WTC11 (cell line): Measurements from ENCODE around the gene CAGE1. TPM values are rescaled to one million over a fixed set of nuclear protein-coding genes. Genes with fewer than 3 reads are reported as not detected.

Source experiments
- ATAC-seq: fragments of 200-7000 bp; cut with Tn5 transposase; 2 replicates; pipeline ENCODE4 v1.10.0; 2021; ENCODE audit warnings: mild to moderate bottlenecking, moderate library complexity
- CTCF ChIA-PET: fragments of 300-600 bp; sonication (Branson Sonifier 250); formaldehyde crosslinking; loops from one replicate; lab custom pipeline; 2021; ENCODE audit warnings: antibody characterized with exemption; lab: Charles Lee
- POLR2A ChIA-PET: fragments of 350-600 bp; sonication (Branson Sonifier 250); formaldehyde crosslinking; loops from one replicate; lab custom pipeline; 2021; ENCODE audit warnings: antibody characterized with exemption; lab: Charles Lee
- DNase-seq: peaks from one replicate; pipeline ENCODE4 v3.0.0; 2021; ENCODE audit warnings: low spot score
- H3K27ac Mint-ChIP-seq: 2 replicates; pipeline ENCODE4 v1.8.0; 2021; ENCODE audit warnings: mixed read lengths
- H3K27me3 Mint-ChIP-seq: 2 replicates; pipeline ENCODE4 v1.8.0; 2021; ENCODE audit warnings: low read depth, mild to moderate bottlenecking, moderate library complexity, mixed read lengths
- H3K36me3 Mint-ChIP-seq: 2 replicates; pipeline ENCODE4 v1.8.0; 2021; ENCODE audit warnings: mixed read lengths
- H3K4me1 Mint-ChIP-seq: 2 replicates; pipeline ENCODE4 v1.8.0; 2022; ENCODE audit warnings: mixed read lengths
- H3K4me3 Mint-ChIP-seq: 2 replicates; pipeline ENCODE4 v1.8.0; 2021; ENCODE audit warnings: mild to moderate bottlenecking, moderate library complexity, mixed read lengths
- H3K9me3 Mint-ChIP-seq: 2 replicates; pipeline ENCODE4 v1.8.0; 2021; ENCODE audit warnings: mixed read lengths
- CBFB ChIP-seq: sonication (generic); formaldehyde crosslinking; IDR thresholded peaks from 2 replicates; pipeline ENCODE4 v1.8.1; 2022; ENCODE audit warnings: mild to moderate bottlenecking, low read depth, missing genetic modification reagents
- ELF4 ChIP-seq: sonication (generic); formaldehyde crosslinking; IDR thresholded peaks from 2 replicates; pipeline ENCODE4 v1.8.1; 2022; ENCODE audit warnings: low read depth, mild to moderate bottlenecking, moderate library complexity, missing genetic modification reagents
- GTF2I ChIP-seq: fragments of 250-450 bp; sonication (Bioruptor Pico); conservative IDR thresholded peaks from 2 replicates; pipeline ENCODE4 v1.4.0; 2021; ENCODE audit warnings: mild to moderate bottlenecking
- HMGA2 ChIP-seq: fragments of 250-450 bp; sonication (Bioruptor Pico); IDR thresholded peaks from 2 replicates; pipeline ENCODE4 v1.4.0; 2021; ENCODE audit warnings: mild to moderate bottlenecking, moderate library complexity
- NR3C1 ChIP-seq: sonication (generic); formaldehyde crosslinking; conservative IDR thresholded peaks from 2 replicates; pipeline ENCODE4 v1.8.1; 2023; ENCODE audit warnings: low read depth, mild to moderate bottlenecking, missing genetic modification reagents
- TP53 ChIP-seq: sonication (generic); formaldehyde crosslinking; IDR thresholded peaks from 2 replicates; pipeline ENCODE4 v1.8.1; 2023; ENCODE audit warnings: mild to moderate bottlenecking, missing genetic modification reagents
- total RNA-seq: library from RNA; stranded (reverse); gene quantifications from 3 replicates; pipeline ENCODE4 v1.2.3, GENCODE V29; 2021
- TF ChIP-seq, protein P1 (sequence below): fragments of 250-450 bp; sonication (Bioruptor Pico); IDR thresholded peaks from 2 replicates; pipeline ENCODE4 v1.9.0; 2021; ENCODE audit warnings: mild to moderate bottlenecking, borderline replicate concordance
- TF ChIP-seq, protein P2 (sequence below): fragments of 250-450 bp; sonication (Bioruptor Pico); conservative IDR thresholded peaks from 2 replicates; pipeline ENCODE4 v1.9.0; 2021; ENCODE audit warnings: mild to moderate bottlenecking
- TF ChIP-seq, protein P3 (sequence below): sonication (generic); formaldehyde crosslinking; IDR thresholded peaks from 2 replicates; pipeline ENCODE4 v1.8.1; 2023; ENCODE audit warnings: mild to moderate bottlenecking, missing genetic modification reagents, moderate library complexity
- TF ChIP-seq, protein P4 (sequence below): sonication (generic); formaldehyde crosslinking; IDR thresholded peaks from 2 replicates; pipeline ENCODE4 v1.8.1; 2022; ENCODE audit warnings: mild to moderate bottlenecking, moderate library complexity, missing genetic modification reagents
- TF ChIP-seq, protein P5 (sequence below): sonication (generic); formaldehyde crosslinking; conservative IDR thresholded peaks from 2 replicates; pipeline ENCODE4 v1.8.1; 2023; ENCODE audit warnings: mild to moderate bottlenecking, low read depth, missing genetic modification reagents, moderate library complexity
- TF ChIP-seq, protein P6 (sequence below): sonication (generic); formaldehyde crosslinking; IDR thresholded peaks from 2 replicates; pipeline ENCODE4 v1.8.1; 2022; ENCODE audit warnings: low read depth, missing genetic modification reagents, borderline replicate concordance
- TF ChIP-seq, protein P7 (sequence below): sonication (generic); formaldehyde crosslinking; IDR thresholded peaks from 2 replicates; pipeline ENCODE4 v1.8.0; 2022; ENCODE audit warnings: missing genetic modification reagents

The CAGE1 gene
- total RNA-seq, 1 experiment from 2014 or later = 0.07 TPM

DNA sequence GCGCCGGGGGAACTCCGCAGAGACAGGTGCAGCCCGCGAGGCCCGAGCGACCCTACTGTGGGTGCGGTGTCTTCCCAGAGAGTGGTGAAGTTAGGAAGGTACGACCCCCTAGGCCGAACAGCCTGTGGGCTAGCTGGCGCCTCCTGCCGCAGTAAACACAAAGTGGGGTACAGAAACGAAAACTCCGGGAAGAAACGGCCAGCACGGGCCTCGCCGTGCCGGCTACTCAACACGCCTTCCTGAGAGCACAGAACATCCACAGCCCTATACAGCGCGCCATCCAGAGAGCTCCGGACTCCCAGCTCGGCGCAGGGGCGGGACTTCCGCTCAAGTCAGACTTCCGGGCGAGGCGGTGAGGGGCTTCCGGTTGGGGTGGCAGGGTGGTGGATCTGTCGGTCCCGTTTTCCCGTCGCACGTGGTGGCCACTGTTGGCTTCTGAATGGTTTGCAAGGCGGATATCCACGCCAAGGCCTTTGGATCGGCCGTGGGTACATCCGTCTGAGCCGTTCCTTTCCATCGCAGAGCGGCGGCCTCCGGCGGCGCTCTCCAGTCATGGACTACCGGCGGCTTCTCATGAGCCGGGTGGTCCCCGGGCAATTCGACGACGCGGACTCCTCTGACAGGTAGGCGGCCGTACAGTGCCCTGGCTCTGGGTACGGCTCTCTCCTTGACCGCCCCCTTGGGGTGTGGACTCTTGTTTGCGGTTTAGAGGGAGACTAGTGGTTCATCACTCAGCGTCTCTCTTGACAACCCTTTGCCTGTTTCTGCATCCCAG is at the start of gene CAGE1, which contains the start of gene RIOK1 (continued):
- TF ChIP-seq, protein P1, sequence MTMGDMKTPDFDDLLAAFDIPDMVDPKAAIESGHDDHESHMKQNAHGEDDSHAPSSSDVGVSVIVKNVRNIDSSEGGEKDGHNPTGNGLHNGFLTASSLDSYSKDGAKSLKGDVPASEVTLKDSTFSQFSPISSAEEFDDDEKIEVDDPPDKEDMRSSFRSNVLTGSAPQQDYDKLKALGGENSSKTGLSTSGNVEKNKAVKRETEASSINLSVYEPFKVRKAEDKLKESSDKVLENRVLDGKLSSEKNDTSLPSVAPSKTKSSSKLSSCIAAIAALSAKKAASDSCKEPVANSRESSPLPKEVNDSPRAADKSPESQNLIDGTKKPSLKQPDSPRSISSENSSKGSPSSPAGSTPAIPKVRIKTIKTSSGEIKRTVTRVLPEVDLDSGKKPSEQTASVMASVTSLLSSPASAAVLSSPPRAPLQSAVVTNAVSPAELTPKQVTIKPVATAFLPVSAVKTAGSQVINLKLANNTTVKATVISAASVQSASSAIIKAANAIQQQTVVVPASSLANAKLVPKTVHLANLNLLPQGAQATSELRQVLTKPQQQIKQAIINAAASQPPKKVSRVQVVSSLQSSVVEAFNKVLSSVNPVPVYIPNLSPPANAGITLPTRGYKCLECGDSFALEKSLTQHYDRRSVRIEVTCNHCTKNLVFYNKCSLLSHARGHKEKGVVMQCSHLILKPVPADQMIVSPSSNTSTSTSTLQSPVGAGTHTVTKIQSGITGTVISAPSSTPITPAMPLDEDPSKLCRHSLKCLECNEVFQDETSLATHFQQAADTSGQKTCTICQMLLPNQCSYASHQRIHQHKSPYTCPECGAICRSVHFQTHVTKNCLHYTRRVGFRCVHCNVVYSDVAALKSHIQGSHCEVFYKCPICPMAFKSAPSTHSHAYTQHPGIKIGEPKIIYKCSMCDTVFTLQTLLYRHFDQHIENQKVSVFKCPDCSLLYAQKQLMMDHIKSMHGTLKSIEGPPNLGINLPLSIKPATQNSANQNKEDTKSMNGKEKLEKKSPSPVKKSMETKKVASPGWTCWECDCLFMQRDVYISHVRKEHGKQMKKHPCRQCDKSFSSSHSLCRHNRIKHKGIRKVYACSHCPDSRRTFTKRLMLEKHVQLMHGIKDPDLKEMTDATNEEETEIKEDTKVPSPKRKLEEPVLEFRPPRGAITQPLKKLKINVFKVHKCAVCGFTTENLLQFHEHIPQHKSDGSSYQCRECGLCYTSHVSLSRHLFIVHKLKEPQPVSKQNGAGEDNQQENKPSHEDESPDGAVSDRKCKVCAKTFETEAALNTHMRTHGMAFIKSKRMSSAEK (CRISPR knock-in tag) = no peak
- TF ChIP-seq, protein P2, sequence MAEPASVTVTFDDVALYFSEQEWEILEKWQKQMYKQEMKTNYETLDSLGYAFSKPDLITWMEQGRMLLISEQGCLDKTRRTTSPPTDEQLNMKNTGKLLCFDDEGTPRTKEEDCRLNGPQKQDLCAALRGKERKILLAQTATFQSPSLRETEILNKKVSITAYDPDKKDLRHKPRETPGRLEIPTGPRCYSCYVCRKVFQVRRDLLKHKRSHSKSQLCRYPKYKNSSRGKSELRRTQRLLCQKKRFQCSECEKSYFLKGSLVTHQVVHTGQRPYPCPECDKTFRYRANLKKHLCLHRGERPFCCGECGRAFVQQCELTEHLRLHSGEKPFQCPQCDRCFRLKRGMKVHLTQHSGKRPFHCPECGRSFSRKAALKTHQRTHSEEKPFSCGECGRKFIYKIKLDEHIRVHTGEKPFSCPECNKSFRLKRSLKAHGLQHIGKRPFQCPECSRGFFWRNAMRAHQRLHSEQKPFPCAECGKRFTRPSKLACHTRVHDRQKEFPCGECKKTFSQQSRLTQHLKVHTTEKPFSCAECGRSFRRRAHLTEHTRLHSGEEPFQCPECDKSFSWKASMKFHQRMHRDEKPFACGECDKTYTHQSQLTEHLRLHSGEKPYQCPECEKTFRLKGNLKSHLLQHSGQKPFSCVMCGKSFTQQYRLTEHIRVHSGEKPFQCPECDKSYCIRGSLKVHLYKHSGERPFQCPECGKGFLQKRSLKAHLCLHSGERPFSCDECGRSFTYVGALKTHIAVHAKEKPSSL = no peak
- TF ChIP-seq, protein P3, sequence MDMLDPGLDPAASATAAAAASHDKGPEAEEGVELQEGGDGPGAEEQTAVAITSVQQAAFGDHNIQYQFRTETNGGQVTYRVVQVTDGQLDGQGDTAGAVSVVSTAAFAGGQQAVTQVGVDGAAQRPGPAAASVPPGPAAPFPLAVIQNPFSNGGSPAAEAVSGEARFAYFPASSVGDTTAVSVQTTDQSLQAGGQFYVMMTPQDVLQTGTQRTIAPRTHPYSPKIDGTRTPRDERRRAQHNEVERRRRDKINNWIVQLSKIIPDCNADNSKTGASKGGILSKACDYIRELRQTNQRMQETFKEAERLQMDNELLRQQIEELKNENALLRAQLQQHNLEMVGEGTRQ (CRISPR knock-in tag) = no peak
- TF ChIP-seq, protein P4, sequence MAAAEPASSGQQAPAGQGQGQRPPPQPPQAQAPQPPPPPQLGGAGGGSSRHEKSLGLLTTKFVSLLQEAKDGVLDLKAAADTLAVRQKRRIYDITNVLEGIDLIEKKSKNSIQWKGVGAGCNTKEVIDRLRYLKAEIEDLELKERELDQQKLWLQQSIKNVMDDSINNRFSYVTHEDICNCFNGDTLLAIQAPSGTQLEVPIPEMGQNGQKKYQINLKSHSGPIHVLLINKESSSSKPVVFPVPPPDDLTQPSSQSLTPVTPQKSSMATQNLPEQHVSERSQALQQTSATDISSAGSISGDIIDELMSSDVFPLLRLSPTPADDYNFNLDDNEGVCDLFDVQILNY = peak; percentile 75; the same call in 1 of the 2 replicates
- TF ChIP-seq TP53 (CRISPR knock-in tag) = no peak
- no peak for TF ChIP-seq GTF2I (CRISPR knock-in tag)
- TF ChIP-seq CBFB (CRISPR knock-in tag) = no peak
- 0 out of 2 replicates have a peak, but pooled peaks have one; percentile 36 for TF ChIP-seq ELF4
- TF ChIP-seq, protein P5, sequence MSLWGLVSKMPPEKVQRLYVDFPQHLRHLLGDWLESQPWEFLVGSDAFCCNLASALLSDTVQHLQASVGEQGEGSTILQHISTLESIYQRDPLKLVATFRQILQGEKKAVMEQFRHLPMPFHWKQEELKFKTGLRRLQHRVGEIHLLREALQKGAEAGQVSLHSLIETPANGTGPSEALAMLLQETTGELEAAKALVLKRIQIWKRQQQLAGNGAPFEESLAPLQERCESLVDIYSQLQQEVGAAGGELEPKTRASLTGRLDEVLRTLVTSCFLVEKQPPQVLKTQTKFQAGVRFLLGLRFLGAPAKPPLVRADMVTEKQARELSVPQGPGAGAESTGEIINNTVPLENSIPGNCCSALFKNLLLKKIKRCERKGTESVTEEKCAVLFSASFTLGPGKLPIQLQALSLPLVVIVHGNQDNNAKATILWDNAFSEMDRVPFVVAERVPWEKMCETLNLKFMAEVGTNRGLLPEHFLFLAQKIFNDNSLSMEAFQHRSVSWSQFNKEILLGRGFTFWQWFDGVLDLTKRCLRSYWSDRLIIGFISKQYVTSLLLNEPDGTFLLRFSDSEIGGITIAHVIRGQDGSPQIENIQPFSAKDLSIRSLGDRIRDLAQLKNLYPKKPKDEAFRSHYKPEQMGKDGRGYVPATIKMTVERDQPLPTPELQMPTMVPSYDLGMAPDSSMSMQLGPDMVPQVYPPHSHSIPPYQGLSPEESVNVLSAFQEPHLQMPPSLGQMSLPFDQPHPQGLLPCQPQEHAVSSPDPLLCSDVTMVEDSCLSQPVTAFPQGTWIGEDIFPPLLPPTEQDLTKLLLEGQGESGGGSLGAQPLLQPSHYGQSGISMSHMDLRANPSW (CRISPR knock-in tag) = no peak
- TF ChIP-seq, protein P6, sequence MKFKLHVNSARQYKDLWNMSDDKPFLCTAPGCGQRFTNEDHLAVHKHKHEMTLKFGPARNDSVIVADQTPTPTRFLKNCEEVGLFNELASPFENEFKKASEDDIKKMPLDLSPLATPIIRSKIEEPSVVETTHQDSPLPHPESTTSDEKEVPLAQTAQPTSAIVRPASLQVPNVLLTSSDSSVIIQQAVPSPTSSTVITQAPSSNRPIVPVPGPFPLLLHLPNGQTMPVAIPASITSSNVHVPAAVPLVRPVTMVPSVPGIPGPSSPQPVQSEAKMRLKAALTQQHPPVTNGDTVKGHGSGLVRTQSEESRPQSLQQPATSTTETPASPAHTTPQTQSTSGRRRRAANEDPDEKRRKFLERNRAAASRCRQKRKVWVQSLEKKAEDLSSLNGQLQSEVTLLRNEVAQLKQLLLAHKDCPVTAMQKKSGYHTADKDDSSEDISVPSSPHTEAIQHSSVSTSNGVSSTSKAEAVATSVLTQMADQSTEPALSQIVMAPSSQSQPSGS (CRISPR knock-in tag) = no peak

DNA sequence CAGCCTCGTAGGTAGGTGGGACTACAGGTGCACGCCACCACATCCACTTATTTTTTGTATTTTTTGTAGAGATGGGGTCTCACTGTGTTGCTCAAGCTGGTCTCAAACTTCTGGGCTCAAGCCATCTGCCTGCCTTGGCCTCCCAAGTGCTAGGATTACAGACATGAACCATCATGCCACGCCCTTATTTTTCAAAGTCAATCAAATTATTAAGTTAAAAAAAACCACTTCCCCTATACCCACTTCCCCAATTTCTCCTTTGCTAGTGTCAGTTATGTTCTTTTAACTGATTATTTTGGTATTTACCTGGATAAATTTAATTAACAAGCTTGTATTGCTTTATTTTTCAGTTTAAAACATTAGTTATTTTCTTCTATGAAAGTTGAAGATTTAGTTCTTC is 49.7 kb upstream of the CAGE1 start:
- ChIA-PET CTCF (no interaction called here), POLR2A (no interaction called here)
- no peak for DNase-seq
- H3K4me3 Mint-ChIP-seq = no peak overlapping the region
- H3K27ac Mint-ChIP-seq = no peak overlapping the region
- ATAC-seq = no peak
- peaks cover 12% of the 10 kb centered on the region for H3K9me3 Mint-ChIP-seq
- 0 out of 2 replicates have a peak, but pooled peaks cover 3% of the 10 kb centered on the region for H3K36me3 Mint-ChIP-seq
- H3K4me1 Mint-ChIP-seq = no peaks in the 10 kb centered on the region
- no peaks in the 10 kb centered on the region; the same call in 1 of the 2 replicates for H3K27me3 Mint-ChIP-seq
- TF ChIP-seq NR3C1 (CRISPR knock-in tag) (no peak), HMGA2 (CRISPR knock-in tag) (no peak)
- TF ChIP-seq, protein P7, sequence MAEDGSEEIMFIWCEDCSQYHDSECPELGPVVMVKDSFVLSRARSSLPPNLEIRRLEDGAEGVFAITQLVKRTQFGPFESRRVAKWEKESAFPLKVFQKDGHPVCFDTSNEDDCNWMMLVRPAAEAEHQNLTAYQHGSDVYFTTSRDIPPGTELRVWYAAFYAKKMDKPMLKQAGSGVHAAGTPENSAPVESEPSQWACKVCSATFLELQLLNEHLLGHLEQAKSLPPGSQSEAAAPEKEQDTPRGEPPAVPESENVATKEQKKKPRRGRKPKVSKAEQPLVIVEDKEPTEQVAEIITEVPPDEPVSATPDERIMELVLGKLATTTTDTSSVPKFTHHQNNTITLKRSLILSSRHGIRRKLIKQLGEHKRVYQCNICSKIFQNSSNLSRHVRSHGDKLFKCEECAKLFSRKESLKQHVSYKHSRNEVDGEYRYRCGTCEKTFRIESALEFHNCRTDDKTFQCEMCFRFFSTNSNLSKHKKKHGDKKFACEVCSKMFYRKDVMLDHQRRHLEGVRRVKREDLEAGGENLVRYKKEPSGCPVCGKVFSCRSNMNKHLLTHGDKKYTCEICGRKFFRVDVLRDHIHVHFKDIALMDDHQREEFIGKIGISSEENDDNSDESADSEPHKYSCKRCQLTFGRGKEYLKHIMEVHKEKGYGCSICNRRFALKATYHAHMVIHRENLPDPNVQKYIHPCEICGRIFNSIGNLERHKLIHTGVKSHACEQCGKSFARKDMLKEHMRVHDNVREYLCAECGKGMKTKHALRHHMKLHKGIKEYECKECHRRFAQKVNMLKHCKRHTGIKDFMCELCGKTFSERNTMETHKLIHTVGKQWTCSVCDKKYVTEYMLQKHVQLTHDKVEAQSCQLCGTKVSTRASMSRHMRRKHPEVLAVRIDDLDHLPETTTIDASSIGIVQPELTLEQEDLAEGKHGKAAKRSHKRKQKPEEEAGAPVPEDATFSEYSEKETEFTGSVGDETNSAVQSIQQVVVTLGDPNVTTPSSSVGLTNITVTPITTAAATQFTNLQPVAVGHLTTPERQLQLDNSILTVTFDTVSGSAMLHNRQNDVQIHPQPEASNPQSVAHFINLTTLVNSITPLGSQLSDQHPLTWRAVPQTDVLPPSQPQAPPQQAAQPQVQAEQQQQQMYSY (CRISPR knock-in tag) = no peak
